ENCODE data around the gene HOXB4. TPM values are rescaled to one million over a fixed set of nuclear protein-coding genes. Genes with fewer than 3 reads are reported as not detected.

The HOXB4 gene
- total RNA-seq, 1 experiment from 2014 or later = 0.21 TPM

GRCh38 chr17:48591255-48592056, 13.3 kb upstream of the HOXB4 start:
- BruUV-seq (replicated peaks) = no TSS peak
- H3K4me1 Mint-ChIP-seq (ENCODE audit: insufficient read depth, unreplicated experiment) = no peaks in the 10 kb centered on the region
- peaks cover 17% of the 10 kb centered on the region for H3K27me3 Mint-ChIP-seq (ENCODE audit: insufficient read depth, unreplicated experiment)
- H3K9me3 Mint-ChIP-seq (ENCODE audit: unreplicated experiment) = no peaks in the 10 kb centered on the region
- no peak overlapping the region for H3K27ac Mint-ChIP-seq (ENCODE audit: low read depth, unreplicated experiment)
- DNase-seq (ENCODE audit: unreplicated experiment) = no peak
- H3K4me3 Mint-ChIP-seq (ENCODE audit: unreplicated experiment) = no peak overlapping the region
- no peak for TF ChIP-seq CTCF (IDR thresholded peaks at IDR 0.05; ENCODE audit: unreplicated experiment)
- intact Hi-C loops (cut with micrococcal nuclease) = no loop called here
- CTCF ChIA-PET = interaction anchor here (0.5 to 2.0 kb wide), 5 partner anchors 98 to 634 kb away, joined by 3 to 14 read pairs (median 3); no protein-coding TSS in a partner anchor
- POLR2A ChIA-PET = interaction anchor here (0.7 kb wide), 1 partner anchor 405 kb away, joined by 3 read pairs; no protein-coding TSS in a partner anchor
- H3K36me3 Mint-ChIP-seq (ENCODE audit: insufficient read depth, unreplicated experiment) = no peaks in the 10 kb centered on the region

- Mint-ChIP-seq H3K4me3 (ENCODE audit: unreplicated experiment) (no peak overlapping the region), H3K27ac (ENCODE audit: low read depth, unreplicated experiment) (no peak overlapping the region), H3K36me3 (ENCODE audit: insufficient read depth, unreplicated experiment) (no peaks in the 10 kb centered on the region), H3K9me3 (ENCODE audit: unreplicated experiment) (no peaks in the 10 kb centered on the region), H3K27me3 (ENCODE audit: insufficient read depth, unreplicated experiment) (peaks cover 25% of the 10 kb centered on the region), H3K4me1 (ENCODE audit: insufficient read depth, unreplicated experiment) (peaks cover 4% of the 10 kb centered on the region)
- ChIA-PET CTCF (interaction anchor here (0.6 to 1.6 kb wide), 5 partner anchors 97 to 635 kb away, joined by 3 to 9 read pairs (median 3); no protein-coding TSS in a partner anchor), POLR2A (no interaction called here)
- TF ChIP-seq CTCF (IDR thresholded peaks at IDR 0.05; ENCODE audit: unreplicated experiment) = no peak
- intact Hi-C loops (cut with micrococcal nuclease) = no loop called here
- DNase-seq (ENCODE audit: unreplicated experiment) = no peak
- BruUV-seq (replicated peaks) = no TSS peak
These were observed 12.5 kb upstream of the HOXB4 start for GRCh38 chr17:48590607-48591161.

- TF ChIP-seq CTCF (IDR thresholded peaks at IDR 0.05; ENCODE audit: unreplicated experiment) = no peak
- DNase-seq (ENCODE audit: unreplicated experiment) = no peak
- POLR2A ChIA-PET = no interaction called here
- BruUV-seq (replicated peaks) = no TSS peak
- H3K36me3 Mint-ChIP-seq (ENCODE audit: insufficient read depth, unreplicated experiment) = no peaks in the 10 kb centered on the region
- CTCF ChIA-PET = interaction anchor here (0.8 to 1.6 kb wide), 5 partner anchors 98 to 282 kb away, joined by 3 to 9 read pairs (median 5); no protein-coding TSS in a partner anchor
- H3K27ac Mint-ChIP-seq (ENCODE audit: low read depth, unreplicated experiment) = no peak within 1 kb of the TSS
- H3K27me3 Mint-ChIP-seq (ENCODE audit: insufficient read depth, unreplicated experiment) = peaks cover 28% of the 10 kb centered on the region
- no peak within 1 kb of the TSS for H3K4me3 Mint-ChIP-seq (ENCODE audit: unreplicated experiment)
- no peaks in the 10 kb centered on the region for H3K9me3 Mint-ChIP-seq (ENCODE audit: unreplicated experiment)
- intact Hi-C loops (cut with micrococcal nuclease) = no loop called here
- peaks cover 11% of the 10 kb centered on the region for H3K4me1 Mint-ChIP-seq (ENCODE audit: insufficient read depth, unreplicated experiment)
These were observed 11.9 kb upstream of the HOXB4 start, which contains the start of gene HOXB3 for GRCh38 chr17:48589831-48590606. HOXB3 (minus strand) TSS chr17:48590241; CDS start chr17:48552474, 37,767 bp downstream.
